Small intestine (tissue), 7 donors: ENCODE data around the gene GPR108. TPM values are rescaled to one million over a fixed set of nuclear protein-coding genes. Genes with fewer than 3 reads are reported as not detected.
"Not testable (repeated sequence)": the region's sequence is repeated elsewhere in the genome, so short reads cannot be mapped to it uniquely, and the experiment has no call there.

ENCODE experiments used
- DNase-seq, 2 donors: peaks; one replicate each; pipeline versions ENCODE4 v3.0.0 to v3.0.0-alpha.2; 2013
- FAIRE-seq: peaks from 2 replicates; lab custom pipeline; 2012; peaks lifted over from hg19 to GRCh38; lab: Jason Lieb, UNC
- H3K27ac ChIP-seq, 3 donors: one replicate each; pipeline ENCODE4 v1.5.1; 2013; ENCODE audit warnings: low read length in 2 of 3, mild to moderate bottlenecking in 2 of 3, control low read depth in 1 of 3, inconsistent platforms in 1 of 3, low read depth in 1 of 3, moderate library complexity in 1 of 3
- H3K27me3 ChIP-seq, 3 donors: one replicate each; pipeline ENCODE4 v1.6.1; 2013; ENCODE audit warnings: low read length in 3 of 3, inconsistent platforms in 1 of 3; ENCODE audit not compliant: control insufficient read depth in 3 of 3, insufficient read depth in 3 of 3
- H3K36me3 ChIP-seq, 3 donors: one replicate each; pipeline ENCODE4 v1.6.1; 2013; ENCODE audit warnings: low read length in 3 of 3, inconsistent platforms in 1 of 3, low read depth in 1 of 3, mild to moderate bottlenecking in 1 of 3, moderate library complexity in 1 of 3; ENCODE audit not compliant: control insufficient read depth in 3 of 3, insufficient read depth in 2 of 3
- H3K4me1 ChIP-seq, 3 donors: one replicate each; pipeline ENCODE4 v1.6.1; 2013; ENCODE audit warnings: low read length in 2 of 3, inconsistent platforms in 1 of 3, low read depth in 1 of 3, mild to moderate bottlenecking in 1 of 3, moderate library complexity in 1 of 3; ENCODE audit not compliant: control insufficient read depth in 3 of 3, insufficient read depth in 2 of 3
- H3K4me3 ChIP-seq, 3 donors: one replicate each; pipeline ENCODE4 v1.5.1; 2013; ENCODE audit warnings: low read length in 3 of 3, control low read depth in 1 of 3, inconsistent platforms in 1 of 3, low read depth in 1 of 3, mild to moderate bottlenecking in 1 of 3, moderate library complexity in 1 of 3
- H3K9me3 ChIP-seq, 2 donors: one replicate each; pipeline ENCODE4 v1.6.1; 2013; ENCODE audit warnings: low read depth in 1 of 2, low read length in 1 of 2; ENCODE audit not compliant: control insufficient read depth in 2 of 2, insufficient read depth in 1 of 2
- WGBS, 3 donors: extraction: QIAGEN DNeasy Blood & Tissue Kit; methylation state at CpG; one replicate each; pipeline ENCODE4 v1.1.7; 2013; 5-methylcytosine and 5-hydroxymethylcytosine counted together
- polyA plus RNA-seq, 4 donors: library from polyadenylated mRNA; stranded (reverse) in 3 of 4; unstranded in 1 of 4; fragments of 200-250 nt in 3 of 4; fragments of 120-200 nt in 1 of 4; gene quantifications; one replicate each; pipeline versions ENCODE4 v1.2.1 to v1.2.3, GENCODE V29; 2013
- donor health status: healthy with polysubstance abuse.
- donor health status: control.
- donor health status: control.
- donor health status: Bipolar disorder and iron deficiency.
- donor health status: healthy.

The GPR108 gene
- polyA plus RNA-seq, 4 donors = 68.9 to 128 (median 89.2) TPM

GRCh38 chr19:6773323-6773931 lies 36.0 kb upstream of the GPR108 start:
- peak overlapping the region in 1 of 3 donors; percentile 73 for H3K27ac ChIP-seq
- no peak for FAIRE-seq

GRCh38 chr19:6772866-6773322 lies 35.5 kb upstream of the GPR108 start:
- Histone ChIP-seq H3K4me1 (peaks cover 0 to 1% (median 0%) of the 10 kb centered on the region in 3 donors), H3K4me3 (peak overlapping the region; percentile 35 to 70 (median 40)), H3K36me3 (no peaks in the 10 kb centered on the region), H3K27ac (peak overlapping the region in 1 of 3 donors; percentile 73), H3K9me3 (no peaks in the 10 kb centered on the region), H3K27me3 (no peaks in the 10 kb centered on the region)
- WGBS, 3 donors = 39 to 65% (median 57%) methylated on average over 14 of the region's 14 CpGs
- FAIRE-seq = no peak
- no peak for DNase-seq

More at GRCh38 chr19:6773323-6773931, 36.0 kb upstream of the GPR108 start:
- Histone ChIP-seq H3K27me3 (no peaks in the 10 kb centered on the region), H3K4me3 (peak overlapping the region; percentile 35 to 70 (median 40)), H3K9me3 (no peaks in the 10 kb centered on the region), H3K36me3 (no peaks in the 10 kb centered on the region), H3K4me1 (no peaks in the 10 kb centered on the region)
- WGBS, 3 donors = 42 to 58% (median 43%) methylated on average over 8 of the region's 8 CpGs
- DNase-seq = no peak

- FAIRE-seq (no peak), DNase-seq (peak in 1 of 2 donors; percentile 60)
Measured at GRCh38 chr19:6772028-6772865, 34.9 kb upstream of the GPR108 start, which contains the start of gene VAV1. Gene VAV1 (plus strand): TSS chr19:6772708. CDS start chr19:6772808, 100 bp downstream.

GRCh38 chr19:6771648-6772027 lies 34.3 kb upstream of the GPR108 start:
- not testable (repeated sequence) for DNase-seq, H3K27me3 ChIP-seq, H3K36me3 ChIP-seq, H3K9me3 ChIP-seq, H3K27ac ChIP-seq, H3K4me1 ChIP-seq, H3K4me3 ChIP-seq, FAIRE-seq
- WGBS, 3 donors = 82 to 91% (median 89%) methylated on average over 7 of the region's 7 CpGs

More at GRCh38 chr19:6772028-6772865, 34.9 kb upstream of the GPR108 start, which contains the start of gene VAV1:
- 25 to 45% (median 43%) methylated on average over 14 to 25 of the region's 25 CpGs for WGBS, 3 donors
- Histone ChIP-seq H3K27ac (peak within 1 kb of the TSS in 1 of 3 donors; percentile 73), H3K27me3 (no peaks in the 10 kb centered on the region), H3K36me3 (no peaks in the 10 kb centered on the region), H3K4me3 (peak within 1 kb of the TSS; percentile 35 to 70 (median 40)), H3K9me3 (no peaks in the 10 kb centered on the region), H3K4me1 (peaks cover 0 to 5% (median 0%) of the 10 kb centered on the region in 3 donors)

GRCh38 chr19:6769006-6769619 lies 31.7 kb upstream of the GPR108 start:
- peak; percentile 41 to 57 for DNase-seq
- 43 to 56% (median 47%) methylated on average over 11 of the region's 11 CpGs for WGBS, 3 donors

GRCh38 chr19:6768236-6768785 lies 30.9 kb upstream of the GPR108 start:
- H3K27ac ChIP-seq = peak overlapping the region; percentile 40 to 87 (median 50)
- peak overlapping the region in 1 of 3 donors; percentile 71 for H3K4me3 ChIP-seq
- H3K36me3 ChIP-seq = peaks cover 0 to 3% (median 0%) of the 10 kb centered on the region in 3 donors
- H3K27me3 ChIP-seq = peaks cover 0 to 3% (median 0%) of the 10 kb centered on the region in 3 donors
- H3K9me3 ChIP-seq = no peaks in the 10 kb centered on the region
- DNase-seq (no peak), FAIRE-seq (no peak)
- 34 to 47% (median 42%) methylated on average over 8 of the region's 8 CpGs for WGBS, 3 donors
- H3K4me1 ChIP-seq = peaks cover 0 to 10% (median 0%) of the 10 kb centered on the region in 3 donors

More at GRCh38 chr19:6769006-6769619, 31.7 kb upstream of the GPR108 start:
- FAIRE-seq = no peak
- Histone ChIP-seq H3K36me3 (no peaks in the 10 kb centered on the region), H3K9me3 (no peaks in the 10 kb centered on the region), H3K27ac (no peak overlapping the region), H3K27me3 (peaks cover 0 to 3% (median 0%) of the 10 kb centered on the region in 3 donors), H3K4me3 (no peak overlapping the region), H3K4me1 (peaks cover 0 to 10% (median 0%) of the 10 kb centered on the region in 3 donors)

GRCh38 chr19:6767357-6768235 lies 30.2 kb upstream of the GPR108 start, which contains the start of gene SH2D3A:
Gene SH2D3A (minus strand): TSS chr19:6767435. CDS start chr19:6763748, 3,687 bp downstream.
- peaks cover 0 to 7% (median 0%) of the 10 kb centered on the region in 3 donors for H3K36me3 ChIP-seq
- no peaks in the 10 kb centered on the region for H3K9me3 ChIP-seq
- DNase-seq (peak; percentile 96 to 97), FAIRE-seq (no peak)
- WGBS, 3 donors = 0 to 2% (median 2%) methylated on average over 42 to 47 of the region's 47 CpGs
- peaks cover 0 to 3% (median 0%) of the 10 kb centered on the region in 3 donors for H3K27me3 ChIP-seq
- H3K4me3 ChIP-seq = peak within 1 kb of the TSS; percentile 33 to 71 (median 70)
- H3K4me1 ChIP-seq = peaks cover 0 to 10% (median 0%) of the 10 kb centered on the region in 3 donors
- peak within 1 kb of the TSS; percentile 84 to 98 (median 95) for H3K27ac ChIP-seq
